Activated CD4-positive, alpha-beta memory T cell treated with anti-CD3 and anti-CD28 coated beads, Interleukin-2, amount 10 ng/mL, durations not matched to agents 7 days and 5 days (primary cell): ENCODE results near the gene IL22RA2. TPM values are rescaled to one million over a fixed set of nuclear protein-coding genes. Genes with fewer than 3 reads are reported as not detected.
"Not testable (repeated sequence)": the region's sequence is repeated elsewhere in the genome, so short reads cannot be mapped to it uniquely, and the experiment has no call there.

ENCODE experiments used
- CTCF ChIA-PET: fragments of 350-600 bp; sonication (Branson Sonifier 250); formaldehyde crosslinking; loops from one replicate; lab custom pipeline; 2021; ENCODE audit warnings: antibody characterized with exemption, inconsistent platforms; lab: Charles Lee
- POLR2A ChIA-PET: fragments of 350-600 bp; sonication (Branson Sonifier 250); formaldehyde crosslinking; loops from one replicate; lab custom pipeline; 2021; ENCODE audit warnings: antibody characterized with exemption; lab: Charles Lee
- DNase-seq: peaks from one replicate; pipeline ENCODE4 v3.0.0-alpha.2; 2020
- H3K27ac Mint-ChIP-seq: one replicate; pipeline ENCODE4 v1.8.0; 2021; ENCODE audit warnings: mild to moderate bottlenecking, mixed read lengths
- H3K27me3 Mint-ChIP-seq: one replicate; pipeline ENCODE4 v1.8.0; 2021; ENCODE audit warnings: mixed read lengths
- H3K36me3 Mint-ChIP-seq: one replicate; pipeline ENCODE4 v1.8.0; 2021; ENCODE audit warnings: low read depth, mixed read lengths
- H3K4me1 Mint-ChIP-seq: one replicate; pipeline ENCODE4 v1.8.0; 2021; ENCODE audit warnings: mixed read lengths
- H3K4me3 Mint-ChIP-seq: one replicate; pipeline ENCODE4 v1.8.0; 2021; ENCODE audit warnings: mild to moderate bottlenecking, mixed read lengths
- H3K9me3 Mint-ChIP-seq: one replicate; pipeline ENCODE4 v1.8.0; 2021; ENCODE audit warnings: mixed read lengths
- total RNA-seq, 2 experiments: library from RNA; stranded (reverse); gene quantifications; one replicate each; pipeline ENCODE4 v1.2.3, GENCODE V29; 2021

The IL22RA2 gene
- total RNA-seq, 2 experiments from 2014 or later: not detected

DNA sequence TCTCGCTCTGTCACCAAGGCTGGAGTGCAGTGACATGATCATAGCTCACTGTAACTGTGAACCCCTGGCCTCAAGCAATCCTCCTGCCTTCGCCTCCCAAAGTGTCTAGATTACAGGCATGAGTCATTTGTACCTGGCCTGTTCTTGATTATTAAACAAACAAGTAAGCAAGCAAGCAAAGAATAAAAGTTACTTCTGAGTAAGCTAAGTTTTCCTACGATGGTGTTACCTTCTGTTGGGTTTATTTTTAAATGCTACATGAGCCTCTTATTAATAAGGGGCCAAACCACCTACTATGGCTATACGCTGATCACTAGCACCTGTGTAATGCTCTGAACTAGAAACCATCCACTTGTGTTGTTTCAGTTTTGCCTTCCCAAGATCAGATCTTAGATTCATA, 50.8 kb downstream of the IL22RA2 start:
- DNase-seq: no peak
- CTCF ChIA-PET: interaction anchor here (0.9 kb wide), 1 partner anchor 29 kb away, joined by 3 read pairs; no protein-coding TSS in a partner anchor
- Mint-ChIP-seq H3K9me3 (peaks cover 20% of the 10 kb centered on the region), H3K27ac (no peak overlapping the region), H3K36me3 (peaks cover 3% of the 10 kb centered on the region), H3K4me3 (no peak overlapping the region), H3K27me3 (no peaks in the 10 kb centered on the region), H3K4me1 (peaks cover 11% of the 10 kb centered on the region)
- POLR2A ChIA-PET: no interaction called here

GRCh38 chr6:137121401-137121997, 51.9 kb downstream of the IL22RA2 start:
- Mint-ChIP-seq H3K36me3 (peaks cover 7% of the 10 kb centered on the region), H3K27me3 (no peaks in the 10 kb centered on the region), H3K9me3 (peaks cover 25% of the 10 kb centered on the region), H3K4me1 (peaks cover 11% of the 10 kb centered on the region), H3K4me3 (no peak overlapping the region), H3K27ac (no peak overlapping the region)
- ChIA-PET POLR2A (interaction anchor here (1.2 kb wide), 1 partner anchor 97 kb away, joined by 3 read pairs; no protein-coding TSS in a partner anchor), CTCF (no interaction called here)
- no peak for DNase-seq

GRCh38 chr6:137120748-137121147, 52.7 kb downstream of the IL22RA2 start:
- CTCF ChIA-PET: no interaction called here

GRCh38 chr6:137119196-137120104, 54.0 kb downstream of the IL22RA2 start:
- ChIA-PET POLR2A (no interaction called here), CTCF (no interaction called here)
- no peak overlapping the region for H3K27ac Mint-ChIP-seq
- peaks cover 11% of the 10 kb centered on the region for H3K4me1 Mint-ChIP-seq
- H3K4me3 Mint-ChIP-seq: no peak overlapping the region
- H3K36me3 Mint-ChIP-seq: peaks cover 7% of the 10 kb centered on the region
- peaks cover 25% of the 10 kb centered on the region for H3K9me3 Mint-ChIP-seq
- H3K27me3 Mint-ChIP-seq: peaks cover 1% of the 10 kb centered on the region
- DNase-seq: no peak

More at GRCh38 chr6:137120748-137121147, 52.7 kb downstream of the IL22RA2 start:
- peaks cover 11% of the 10 kb centered on the region for H3K4me1 Mint-ChIP-seq
- H3K4me3 Mint-ChIP-seq: no peak overlapping the region
- H3K27ac Mint-ChIP-seq: no peak overlapping the region
- H3K36me3 Mint-ChIP-seq: peaks cover 7% of the 10 kb centered on the region
- DNase-seq: no peak
- H3K27me3 Mint-ChIP-seq: no peaks in the 10 kb centered on the region
- H3K9me3 Mint-ChIP-seq: peaks cover 25% of the 10 kb centered on the region
- POLR2A ChIA-PET: interaction anchor here (1.2 kb wide), 1 partner anchor 97 kb away, joined by 3 read pairs; no protein-coding TSS in a partner anchor

GRCh38 chr6:137117581-137117980, 55.9 kb downstream of the IL22RA2 start:
- Mint-ChIP-seq H3K4me1 (peaks cover 11% of the 10 kb centered on the region), H3K9me3 (peaks cover 25% of the 10 kb centered on the region), H3K4me3 (no peak overlapping the region), H3K27ac (no peak overlapping the region), H3K27me3 (peaks cover 1% of the 10 kb centered on the region), H3K36me3 (peaks cover 7% of the 10 kb centered on the region)
- CTCF ChIA-PET: no interaction called here
- POLR2A ChIA-PET: no interaction called here
- DNase-seq: no peak

DNA sequence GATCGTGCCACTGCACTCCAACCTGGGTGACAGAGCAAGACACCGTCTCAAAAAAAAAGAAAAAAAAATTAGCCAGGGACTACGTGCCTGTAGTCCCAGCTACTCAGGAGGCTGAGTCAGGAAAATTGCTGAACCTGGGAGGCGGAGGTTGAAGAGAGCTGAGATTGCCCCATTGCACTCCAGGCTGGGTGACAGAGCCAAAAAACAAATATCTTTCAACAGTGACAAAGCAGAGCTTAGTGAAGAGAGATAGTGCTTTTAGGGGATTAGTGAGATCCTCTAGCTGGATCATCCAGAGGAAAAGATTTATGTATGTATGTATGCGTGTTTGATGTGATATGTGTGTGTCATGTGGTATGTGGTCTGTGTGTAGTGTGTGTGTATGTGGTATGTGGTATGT, 56.6 kb downstream of the IL22RA2 start:
- POLR2A ChIA-PET: no interaction called here

DNA sequence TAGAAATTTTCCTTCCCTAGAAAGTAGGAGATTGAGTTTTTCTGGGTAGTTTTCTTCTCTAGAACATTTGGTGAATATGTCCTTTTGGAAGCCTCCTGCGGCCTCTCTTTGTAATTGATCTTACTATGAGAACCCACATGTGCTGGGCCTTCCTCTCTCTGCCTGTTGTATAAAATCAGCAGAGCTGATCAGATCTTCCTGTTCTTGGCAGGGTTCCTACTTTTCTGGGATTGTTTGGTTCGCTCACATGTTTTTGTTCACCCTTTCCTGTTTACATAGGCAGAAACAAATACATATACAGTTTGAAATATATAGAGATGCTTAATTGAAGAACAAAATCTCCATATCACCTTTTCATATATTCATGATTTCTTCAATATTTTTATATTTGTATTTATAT, 57.8 kb downstream of the IL22RA2 start:
- Mint-ChIP-seq H3K9me3 (peaks cover 25% of the 10 kb centered on the region), H3K4me1 (no peaks in the 10 kb centered on the region), H3K27ac (no peak overlapping the region), H3K4me3 (no peak overlapping the region), H3K27me3 (peaks cover 1% of the 10 kb centered on the region), H3K36me3 (peaks cover 7% of the 10 kb centered on the region)
- ChIA-PET CTCF (interaction anchor here (1.3 kb wide), 1 partner anchor 21 kb away, joined by 3 read pairs; no protein-coding TSS in a partner anchor), POLR2A (no interaction called here)
- DNase-seq: no peak

More for the DNA sequence above, 56.6 kb downstream of the IL22RA2 start:
- Mint-ChIP-seq H3K36me3 (peaks cover 7% of the 10 kb centered on the region), H3K27me3 (peaks cover 1% of the 10 kb centered on the region), H3K27ac (no peak overlapping the region), H3K4me3 (no peak overlapping the region), H3K4me1 (peaks cover 10% of the 10 kb centered on the region), H3K9me3 (peaks cover 25% of the 10 kb centered on the region)
- CTCF ChIA-PET: no interaction called here
- no peak for DNase-seq

GRCh38 chr6:137112067-137112355, 61.4 kb downstream of the IL22RA2 start:
- Mint-ChIP-seq H3K9me3 (peaks cover 4% of the 10 kb centered on the region), H3K4me3 (no peak overlapping the region), H3K36me3 (peaks cover 1% of the 10 kb centered on the region), H3K27me3 (peaks cover 1% of the 10 kb centered on the region), H3K27ac (no peak overlapping the region), H3K4me1 (no peaks in the 10 kb centered on the region)
- CTCF ChIA-PET: no interaction called here
- DNase-seq: no peak
- POLR2A ChIA-PET: no interaction called here

DNA sequence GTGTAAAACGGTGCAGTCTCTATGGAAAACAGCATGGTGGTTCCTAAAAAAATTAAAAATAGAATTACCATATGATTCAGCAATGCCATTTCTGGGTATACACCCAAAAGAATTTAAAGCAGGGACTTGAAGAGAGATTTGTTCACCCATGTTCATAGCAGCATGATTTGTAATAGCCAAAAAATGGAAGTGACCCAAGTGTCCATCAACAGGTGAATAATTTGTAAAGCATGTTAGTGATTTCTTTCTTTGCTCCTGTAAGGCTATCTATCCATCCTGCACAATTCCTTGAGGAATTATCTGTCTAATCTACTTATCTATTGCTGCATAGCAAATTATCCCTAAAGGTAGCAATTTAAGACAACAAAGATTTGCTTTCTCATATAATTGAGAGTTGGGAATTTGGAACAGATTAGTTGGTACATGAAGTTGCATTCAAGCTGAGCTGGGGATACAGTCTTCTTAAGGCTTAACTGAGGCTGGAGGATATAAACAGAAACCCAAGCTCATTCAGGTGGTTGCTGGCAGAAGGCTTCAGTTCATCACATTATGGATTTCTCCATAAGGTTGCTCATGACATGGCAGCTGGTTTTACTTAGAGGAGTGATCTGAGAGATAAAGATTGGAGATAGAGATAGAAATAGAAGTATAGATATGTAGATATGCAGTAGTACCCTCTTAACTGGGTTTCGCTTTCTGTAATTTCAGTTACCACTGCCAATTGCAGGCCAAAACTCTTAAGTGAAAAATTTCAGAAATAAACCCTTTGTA, 62.0 kb downstream of the IL22RA2 start:
- ChIA-PET CTCF (no interaction called here), POLR2A (no interaction called here)
- H3K9me3 Mint-ChIP-seq: peaks cover 3% of the 10 kb centered on the region
- no peak overlapping the region for H3K27ac Mint-ChIP-seq
- no peaks in the 10 kb centered on the region for H3K36me3 Mint-ChIP-seq
- no peak for DNase-seq
- H3K27me3 Mint-ChIP-seq: peaks cover 1% of the 10 kb centered on the region
- no peak overlapping the region for H3K4me3 Mint-ChIP-seq
- H3K4me1 Mint-ChIP-seq: no peaks in the 10 kb centered on the region

DNA sequence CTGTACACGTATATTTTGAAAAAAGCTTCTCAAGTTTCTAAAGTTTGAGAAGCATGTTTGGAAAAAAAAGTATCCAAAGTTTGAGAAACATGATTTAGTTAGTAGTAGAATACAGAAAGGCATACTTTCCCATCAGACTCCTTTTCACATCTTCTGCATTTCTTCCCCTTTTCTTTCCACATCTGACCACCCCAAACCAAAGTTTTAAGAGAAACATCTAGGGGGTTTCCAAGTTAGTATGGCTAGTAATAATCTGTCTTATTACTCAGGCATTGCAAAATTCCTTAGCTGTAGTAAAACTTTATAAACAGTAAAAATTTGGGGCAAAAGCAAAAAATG, 65.7 kb downstream of the IL22RA2 start:
- no peaks in the 10 kb centered on the region for H3K27me3 Mint-ChIP-seq
- DNase-seq: no peak
- H3K9me3 Mint-ChIP-seq: peaks cover 5% of the 10 kb centered on the region
- peaks cover 9% of the 10 kb centered on the region for H3K36me3 Mint-ChIP-seq
- no peak overlapping the region for H3K4me3 Mint-ChIP-seq
- no peak overlapping the region for H3K27ac Mint-ChIP-seq
- CTCF ChIA-PET: no interaction called here
- peaks cover 23% of the 10 kb centered on the region for H3K4me1 Mint-ChIP-seq
- POLR2A ChIA-PET: no interaction called here

DNA sequence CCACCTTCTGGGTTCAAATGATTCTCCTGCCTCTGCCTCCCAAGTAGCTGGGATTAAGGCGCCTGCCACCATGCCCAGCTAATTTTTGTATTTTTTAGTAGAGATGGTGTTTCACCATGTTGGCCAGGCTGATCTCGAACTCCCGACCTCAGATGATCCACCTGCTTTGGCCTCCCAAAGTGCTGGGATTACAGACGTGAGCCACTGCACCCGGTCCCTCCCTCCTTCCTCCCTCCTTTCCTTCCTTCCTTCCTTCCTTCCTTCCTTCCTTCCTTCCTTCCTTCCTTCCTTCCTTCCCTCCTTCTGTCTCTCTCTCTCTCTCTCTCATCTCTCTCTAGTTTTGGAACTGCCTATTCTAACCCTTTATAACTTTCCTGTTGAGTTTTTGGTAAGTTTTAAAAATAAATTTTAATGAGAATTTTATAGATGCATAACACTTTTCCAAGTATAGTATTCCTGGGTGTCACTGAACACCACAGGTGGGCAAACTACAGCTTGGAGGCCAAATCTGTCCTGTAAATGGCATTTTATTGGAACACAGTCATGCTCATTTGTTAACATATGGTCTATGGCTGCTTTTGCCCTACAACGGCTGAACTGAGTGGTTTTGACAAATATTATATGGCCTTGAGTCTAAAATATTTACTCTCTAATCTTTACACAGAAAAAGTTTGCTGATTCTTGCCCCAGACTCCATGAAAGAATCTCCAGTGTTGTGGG, 66.2 kb downstream of the IL22RA2 start:
- H3K27ac Mint-ChIP-seq, CTCF ChIA-PET, H3K4me3 Mint-ChIP-seq, H3K27me3 Mint-ChIP-seq, H3K36me3 Mint-ChIP-seq, DNase-seq, H3K9me3 Mint-ChIP-seq, POLR2A ChIA-PET: not testable (repeated sequence)
- H3K4me1 Mint-ChIP-seq: peaks cover 29% of the 10 kb centered on the region

GRCh38 chr6:137106183-137106582, 67.3 kb downstream of the IL22RA2 start:
- no peak for DNase-seq
- peaks cover 9% of the 10 kb centered on the region for H3K36me3 Mint-ChIP-seq
- ChIA-PET POLR2A (no interaction called here), CTCF (interaction anchor here (0.5 to 1.2 kb wide), 2 partner anchors 30 to 86 kb away, joined by 3 to 4 read pairs; no protein-coding TSS in a partner anchor)
- no peaks in the 10 kb centered on the region for H3K27me3 Mint-ChIP-seq
- no peak overlapping the region for H3K4me3 Mint-ChIP-seq
- H3K9me3 Mint-ChIP-seq: peaks cover 8% of the 10 kb centered on the region
- no peak overlapping the region for H3K27ac Mint-ChIP-seq
- H3K4me1 Mint-ChIP-seq: peaks cover 29% of the 10 kb centered on the region
